Parathyroid adenoma (tissue), 2 donors: ENCODE data around the gene SLC16A7.

Experiments
- H2AFZ ChIP-seq: fragments of 300-600 bp; sonication (generic); one replicate; pipeline ENCODE4 v1.7.0; 2017; ENCODE audit warnings: antibody characterized with exemption, mild to moderate bottlenecking
- H3K27ac ChIP-seq: fragments of 300-600 bp; sonication (generic); one replicate; pipeline ENCODE4 v1.7.0; 2017
- H3K27me3 ChIP-seq: fragments of 300-600 bp; sonication (generic); one replicate; pipeline ENCODE4 v1.7.0; 2017; ENCODE audit warnings: low read length; ENCODE audit not compliant: control insufficient read depth, insufficient read depth
- H3K36me3 ChIP-seq: fragments of 300-600 bp; sonication (generic); one replicate; pipeline ENCODE4 v1.7.0; 2017; ENCODE audit warnings: low read length; ENCODE audit not compliant: control insufficient read depth, insufficient read depth
- H3K4me1 ChIP-seq: fragments of 300-600 bp; sonication (generic); one replicate; pipeline ENCODE4 v1.7.0; 2017; ENCODE audit warnings: control low read depth
- H3K4me2 ChIP-seq: fragments of 300-600 bp; sonication (generic); one replicate; pipeline ENCODE4 v1.7.0; 2017; ENCODE audit warnings: low read length
- H3K4me3 ChIP-seq: fragments of 300-600 bp; sonication (generic); one replicate; pipeline ENCODE4 v1.7.0; 2017; ENCODE audit warnings: low read depth, low read length
- H3K79me2 ChIP-seq: fragments of 300-600 bp; sonication (generic); one replicate; pipeline ENCODE4 v1.7.0; 2017; ENCODE audit warnings: control low read depth
- H3K9ac ChIP-seq: fragments of 300-600 bp; sonication (generic); one replicate; pipeline ENCODE4 v1.7.0; 2017; ENCODE audit warnings: mild to moderate bottlenecking
- H3K9me3 ChIP-seq: fragments of 300-600 bp; sonication (generic); one replicate; pipeline ENCODE4 v1.7.0; 2017; ENCODE audit warnings: low read length; ENCODE audit not compliant: control insufficient read depth
- CTCF ChIP-seq: fragments of 300-600 bp; sonication (generic); IDR thresholded peaks from one replicate; pipeline ENCODE4 v1.7.0; 2017; ENCODE audit warnings: antibody characterized with exemption, mild to moderate bottlenecking
- donor health status: primary hyperparathyroidism.

Gene SLC16A7

GRCh38 chr12:59710004-59710628 lies 114.3 kb downstream of the SLC16A7 start:
- no peaks in the 10 kb centered on the region for H3K4me1 ChIP-seq
- H3K4me3 ChIP-seq, result no peak overlapping the region
- no peak overlapping the region for H3K9ac ChIP-seq
- no peaks in the 10 kb centered on the region for H3K9me3 ChIP-seq
- no peak overlapping the region for H3K27ac ChIP-seq
- H2AFZ ChIP-seq, result no peak overlapping the region
- no peak overlapping the region for H3K4me2 ChIP-seq
- H3K27me3 ChIP-seq, result no peaks in the 10 kb centered on the region
- TF ChIP-seq CTCF, result no peak
- no peaks in the 10 kb centered on the region for H3K36me3 ChIP-seq
- no peaks in the 10 kb centered on the region for H3K79me2 ChIP-seq

- no peaks in the 10 kb centered on the region for H3K79me2 ChIP-seq
- no peaks in the 10 kb centered on the region for H3K9me3 ChIP-seq
- H3K4me2 ChIP-seq, result no peak overlapping the region
- no peak overlapping the region for H3K9ac ChIP-seq
- no peak overlapping the region for H3K4me3 ChIP-seq
- TF ChIP-seq CTCF, result no peak
- no peak overlapping the region for H2AFZ ChIP-seq
- H3K4me1 ChIP-seq, result no peaks in the 10 kb centered on the region
- H3K27ac ChIP-seq, result no peak overlapping the region
- no peaks in the 10 kb centered on the region for H3K36me3 ChIP-seq
- H3K27me3 ChIP-seq, result no peaks in the 10 kb centered on the region
Observed at GRCh38 chr12:59710964-59711363, 115.1 kb downstream of the SLC16A7 start.

- Histone ChIP-seq H3K36me3 (no peaks in the 10 kb centered on the region), H3K9me3 (no peaks in the 10 kb centered on the region), H3K4me1 (no peaks in the 10 kb centered on the region), H3K4me3 (no peak overlapping the region), H3K79me2 (no peaks in the 10 kb centered on the region), H3K27ac (no peak overlapping the region), H3K4me2 (no peak overlapping the region), H2AFZ (no peak overlapping the region), H3K9ac (no peak overlapping the region), H3K27me3 (no peaks in the 10 kb centered on the region)
- TF ChIP-seq CTCF, result no peak
Observed at GRCh38 chr12:59715434-59715833, 119.6 kb downstream of the SLC16A7 start.

GRCh38 chr12:59716043-59716442 lies 120.2 kb downstream of the SLC16A7 start:
- H3K4me1 ChIP-seq, result no peaks in the 10 kb centered on the region

More at GRCh38 chr12:59716043-59716442, 120.2 kb downstream of the SLC16A7 start:
- Histone ChIP-seq H3K79me2 (no peaks in the 10 kb centered on the region), H3K4me3 (no peak overlapping the region), H3K4me2 (no peak overlapping the region), H3K9ac (no peak overlapping the region), H3K27me3 (no peaks in the 10 kb centered on the region), H3K27ac (no peak overlapping the region), H3K9me3 (no peaks in the 10 kb centered on the region), H2AFZ (no peak overlapping the region), H3K36me3 (no peaks in the 10 kb centered on the region)
- TF ChIP-seq CTCF, result no peak
